OCI-LY3 (cell line): ENCODE data around the gene CXorf49.
"Not testable (repeated sequence)": the region's sequence is repeated elsewhere in the genome, so short reads cannot be mapped to it uniquely, and the experiment has no call there.

ENCODE experiments used
- H2AFZ ChIP-seq: fragments of 200-600, 300-600 bp; shearing (Covaris generic); 2 replicates; pipeline ENCODE4 v1.6.0; 2014; ENCODE audit warnings: antibody characterized with exemption, low read depth, low read length
- H3K27ac ChIP-seq: fragments of 200-600, 300-600 bp; sonication (generic); 2 replicates; pipeline ENCODE4 v1.5.1; 2014; ENCODE audit warnings: mild to moderate bottlenecking, low read length, moderate library complexity, mixed read lengths
- H3K27me3 ChIP-seq: fragments of 200-600, 300-600 bp; sonication (generic); 2 replicates; pipeline ENCODE4 v1.6.1; 2014; ENCODE audit warnings: low read depth, low read length, mixed read lengths
- H3K36me3 ChIP-seq: fragments of 200-600, 300-600 bp; sonication (generic); replicated peaks from 2 replicates; pipeline ENCODE3; 2014; ENCODE audit warnings: low read depth, low read length, mixed read lengths
- H3K4me1 ChIP-seq: fragments of 300-600, 200-600 bp; sonication (generic); 2 replicates; pipeline ENCODE4 v1.6.1; 2014; ENCODE audit warnings: low read length, mixed read lengths
- H3K4me2 ChIP-seq: fragments of 200-600, 300-600 bp; sonication (generic); 2 replicates; pipeline ENCODE4 v1.6.1; 2014; ENCODE audit warnings: low read length, mixed read lengths
- H3K4me3 ChIP-seq: fragments of 300-600, 200-600 bp; sonication (generic); 2 replicates; pipeline ENCODE4 v1.5.1; 2014; ENCODE audit warnings: antibody characterized with exemption, mild to moderate bottlenecking, low read length, moderate library complexity
- H3K79me2 ChIP-seq: fragments of 300-600, 200-600 bp; shearing (Covaris generic); 2 replicates; pipeline ENCODE4 v1.6.1; 2014; ENCODE audit warnings: mild to moderate bottlenecking, low read length, mixed read lengths
- H3K9ac ChIP-seq: fragments of 300-600, 200-600 bp; shearing (Covaris generic); 2 replicates; pipeline ENCODE4 v1.6.0; 2014; ENCODE audit warnings: mild to moderate bottlenecking, low read length, moderate library complexity
- H3K9me3 ChIP-seq: fragments of 200-600, 300-600 bp; shearing (Covaris generic); 2 replicates; pipeline ENCODE4 v1.6.1; 2014; ENCODE audit warnings: low read length, mixed read lengths; ENCODE audit not compliant: insufficient read depth
- H4K20me1 ChIP-seq: fragments of 200-600, 300-600 bp; sonication (generic); 2 replicates; pipeline ENCODE4 v1.6.1; 2016; ENCODE audit warnings: low read length, mixed read lengths; ENCODE audit not compliant: insufficient read depth
- EZH2phosphoT487 ChIP-seq: fragments of 200-600 bp; shearing (Covaris generic); IDR thresholded peaks from 2 replicates; pipeline ENCODE4 v1.6.1; 2018; ENCODE audit warnings: antibody characterized with exemption, mixed run types, low read depth
- TF ChIP-seq, protein P1 (sequence below): fragments of 200-600, 300-600 bp; sonication (generic); IDR thresholded peaks from 2 replicates; pipeline ENCODE4 v1.5.1; 2014; ENCODE audit warnings: antibody characterized with exemption, low read length, low read depth

CXorf49 gene

DNA sequence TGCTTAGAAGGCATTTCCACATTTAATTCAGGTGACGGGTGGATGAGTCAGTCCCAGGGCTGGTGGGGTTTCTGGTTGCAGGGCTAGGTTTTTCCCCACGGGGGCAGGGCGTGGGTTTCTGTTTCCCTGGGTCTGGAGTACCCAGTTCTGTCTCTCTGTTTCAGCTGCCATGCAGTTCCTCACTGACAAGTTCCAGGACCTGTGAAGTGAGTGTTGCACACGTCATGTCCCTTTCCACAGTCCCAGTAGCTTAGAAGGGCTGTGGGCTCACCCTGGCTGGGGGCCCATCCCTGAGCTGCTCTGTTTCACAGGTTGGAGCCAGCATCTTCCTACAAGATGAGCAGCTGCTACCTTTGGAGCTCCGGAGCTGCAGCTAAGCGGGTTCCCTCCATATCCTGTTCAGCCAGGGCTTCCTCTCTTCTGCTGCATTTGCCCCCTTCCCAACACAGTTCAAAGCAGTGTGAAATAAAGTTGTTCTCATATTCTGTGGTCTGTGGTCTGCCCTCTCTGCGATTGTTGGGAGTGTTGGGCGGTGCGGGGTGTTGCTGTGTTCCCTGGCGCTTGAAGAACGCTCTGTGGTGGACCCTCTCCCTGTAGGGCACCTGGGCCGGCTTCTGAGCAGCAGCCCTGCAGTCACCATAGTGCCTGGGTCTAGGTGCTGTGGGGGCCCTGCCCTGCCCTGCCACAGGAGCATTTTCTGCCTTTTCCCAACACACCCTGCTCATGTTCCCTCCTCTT, 46.9 kb downstream of the CXorf49 start:
- H3K4me1 ChIP-seq, result peaks cover 40% of the 10 kb centered on the region
- H3K36me3 ChIP-seq, result no peaks in the 10 kb centered on the region
- H3K9ac ChIP-seq, result peak overlapping the region; percentile 84; the same call in 1 of the 2 replicates
- H3K27me3 ChIP-seq, result no peaks in the 10 kb centered on the region
- H4K20me1 ChIP-seq, result no peaks in the 10 kb centered on the region
- TF ChIP-seq EZH2phosphoT487, result no peak
- TF ChIP-seq, protein P1, sequence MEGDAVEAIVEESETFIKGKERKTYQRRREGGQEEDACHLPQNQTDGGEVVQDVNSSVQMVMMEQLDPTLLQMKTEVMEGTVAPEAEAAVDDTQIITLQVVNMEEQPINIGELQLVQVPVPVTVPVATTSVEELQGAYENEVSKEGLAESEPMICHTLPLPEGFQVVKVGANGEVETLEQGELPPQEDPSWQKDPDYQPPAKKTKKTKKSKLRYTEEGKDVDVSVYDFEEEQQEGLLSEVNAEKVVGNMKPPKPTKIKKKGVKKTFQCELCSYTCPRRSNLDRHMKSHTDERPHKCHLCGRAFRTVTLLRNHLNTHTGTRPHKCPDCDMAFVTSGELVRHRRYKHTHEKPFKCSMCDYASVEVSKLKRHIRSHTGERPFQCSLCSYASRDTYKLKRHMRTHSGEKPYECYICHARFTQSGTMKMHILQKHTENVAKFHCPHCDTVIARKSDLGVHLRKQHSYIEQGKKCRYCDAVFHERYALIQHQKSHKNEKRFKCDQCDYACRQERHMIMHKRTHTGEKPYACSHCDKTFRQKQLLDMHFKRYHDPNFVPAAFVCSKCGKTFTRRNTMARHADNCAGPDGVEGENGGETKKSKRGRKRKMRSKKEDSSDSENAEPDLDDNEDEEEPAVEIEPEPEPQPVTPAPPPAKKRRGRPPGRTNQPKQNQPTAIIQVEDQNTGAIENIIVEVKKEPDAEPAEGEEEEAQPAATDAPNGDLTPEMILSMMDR, result no peak
- peak overlapping the region; percentile 97 for H3K27ac ChIP-seq
- no peak overlapping the region for H2AFZ ChIP-seq
- no peaks in the 10 kb centered on the region for H3K9me3 ChIP-seq
- H3K4me2 ChIP-seq, result peak overlapping the region; percentile 63
- H3K4me3 ChIP-seq, result peak overlapping the region; percentile 29
- no peaks in the 10 kb centered on the region for H3K79me2 ChIP-seq

DNA sequence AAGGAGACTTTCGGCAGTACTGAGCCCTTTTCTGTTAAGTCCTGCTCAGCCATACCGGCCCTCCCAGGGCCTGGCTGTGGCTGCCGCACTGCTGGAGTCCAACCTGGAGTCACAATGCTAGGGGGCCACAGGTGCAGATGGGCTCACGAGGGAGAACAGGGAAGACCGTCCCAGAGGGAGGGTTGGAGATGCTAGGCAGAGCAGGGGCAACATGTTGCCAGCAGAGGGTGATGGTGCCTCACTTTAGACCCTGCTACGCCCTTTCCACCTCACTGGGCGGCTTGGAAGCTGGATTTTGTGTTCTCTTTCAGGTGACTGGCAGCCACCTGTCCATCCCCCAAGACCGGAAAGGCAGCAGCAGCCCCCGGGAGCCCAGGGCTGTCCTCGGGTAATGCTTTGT, 48.1 kb downstream of the CXorf49 start:
- not testable (repeated sequence) for H3K79me2 ChIP-seq, H2AFZ ChIP-seq, H3K9me3 ChIP-seq, H3K27me3 ChIP-seq, H3K36me3 ChIP-seq, H4K20me1 ChIP-seq
- Histone ChIP-seq H3K4me3 (peak overlapping the region; percentile 29; the same call in 1 of the 2 replicates), H3K9ac (peak overlapping the region; percentile 74; the same call in 1 of the 2 replicates), H3K27ac (peak overlapping the region; percentile 97), H3K4me2 (peak overlapping the region; percentile 63), H3K4me1 (peaks cover 40% of the 10 kb centered on the region)
- TF ChIP-seq, protein P1, result peak; percentile 39

DNA sequence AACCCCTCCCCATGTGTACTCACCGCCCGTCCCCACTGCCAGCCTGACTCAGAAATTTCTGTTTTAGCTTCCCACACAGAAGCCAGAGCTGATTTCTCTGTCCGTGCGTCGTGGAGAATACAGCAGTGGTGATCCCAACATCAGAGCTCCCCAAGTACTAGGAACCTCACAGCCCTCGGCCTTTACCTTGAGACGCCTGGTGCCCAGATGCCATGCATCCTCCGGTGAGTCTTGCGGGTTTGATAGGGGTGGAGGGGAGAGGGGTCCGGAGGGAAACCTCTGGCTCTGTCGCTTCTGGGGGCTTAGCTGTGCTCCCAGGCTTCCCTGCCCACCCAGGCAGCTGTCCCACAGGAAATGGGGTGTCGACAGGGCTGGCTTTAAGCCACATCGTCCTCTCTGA, 48.6 kb downstream of the CXorf49 start:
- no peaks in the 10 kb centered on the region for H3K27me3 ChIP-seq

DNA sequence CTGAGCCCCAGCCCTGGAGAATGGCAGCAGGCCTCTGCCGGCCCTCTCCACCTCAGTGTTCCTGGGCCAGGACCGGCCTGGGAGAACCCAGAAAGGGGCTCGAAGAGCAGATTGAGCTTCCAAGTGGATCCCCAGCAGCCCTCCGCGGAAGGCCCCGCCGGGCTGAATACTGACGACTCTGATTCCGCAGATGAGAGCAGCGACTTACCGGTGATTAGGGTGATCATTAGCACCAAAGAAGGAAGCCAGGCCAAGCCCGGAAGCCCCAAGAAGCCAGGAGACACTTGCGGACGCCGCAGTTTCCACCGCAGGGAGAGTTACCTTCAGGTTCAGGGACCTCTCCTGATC, 49.9 kb downstream of the CXorf49 start:
- H3K4me2 ChIP-seq, result no peak overlapping the region
- no peak overlapping the region for H3K9ac ChIP-seq
- H3K9me3 ChIP-seq, result no peaks in the 10 kb centered on the region
- H4K20me1 ChIP-seq, result no peaks in the 10 kb centered on the region
- TF ChIP-seq EZH2phosphoT487, result no peak
- TF ChIP-seq, protein P1, result no peak
- H3K36me3 ChIP-seq, result no peaks in the 10 kb centered on the region
- no peak overlapping the region for H3K4me3 ChIP-seq
- H3K79me2 ChIP-seq, result no peaks in the 10 kb centered on the region
- peaks cover 53% of the 10 kb centered on the region for H3K4me1 ChIP-seq
- no peaks in the 10 kb centered on the region for H3K27me3 ChIP-seq
- no peak overlapping the region for H2AFZ ChIP-seq
- no peak overlapping the region for H3K27ac ChIP-seq

More for the DNA sequence above, 48.6 kb downstream of the CXorf49 start:
- Histone ChIP-seq H3K79me2 (no peaks in the 10 kb centered on the region), H3K27ac (peak overlapping the region; percentile 97; the same call in 1 of the 2 replicates), H3K4me1 (peaks cover 41% of the 10 kb centered on the region), H3K9me3 (no peaks in the 10 kb centered on the region), H4K20me1 (no peaks in the 10 kb centered on the region), H3K9ac (peak overlapping the region; percentile 74; the same call in 1 of the 2 replicates), H3K4me2 (peak overlapping the region; percentile 63; the same call in 1 of the 2 replicates), H3K36me3 (no peaks in the 10 kb centered on the region), H2AFZ (no peak overlapping the region), H3K4me3 (peak overlapping the region; percentile 18; the same call in 1 of the 2 replicates)
- no peak for TF ChIP-seq EZH2phosphoT487
- TF ChIP-seq, protein P1, result no peak
